Measurements from ENCODE around the gene RAB21. TPM values are rescaled to one million over a fixed set of nuclear protein-coding genes. Genes with fewer than 3 reads are reported as not detected.

The RAB21 gene
- total and polyA plus RNA-seq, 2 of the 13 experiments (the other 11 are each of a cell fraction or from before 2014, with no cell fraction given) = 4.4 to 50.9 TPM

- no peak for TF ChIP-seq ZBTB34 (CRISPR knock-in tag; IDR thresholded peaks at IDR 0.05)
- no peak for TF ChIP-seq ZNF30 (CRISPR knock-in tag; IDR thresholded peaks at IDR 0.05)
These were observed 26.7 kb upstream of the RAB21 start (continued) for GRCh38 chr12:71727958-71728357.

- Histone ChIP-seq H3K27ac (ENCODE audit: extremely low read length, insufficient read depth, low read length) (no peak overlapping the region), H3K27me3 (ENCODE audit: control insufficient read depth in 1 of 2, insufficient read depth in 2 of 2, low read length in 2 of 2) (no peaks in the 10 kb centered on the region), H2AFZ (ENCODE audit: low read length) (no peak overlapping the region), H3K4me2 (ENCODE audit: low read depth, low read length) (0 out of 2 replicates have a peak overlapping the region, but pooled peaks have one; percentile 97), H3K9me3 (ENCODE audit: low read length) (no peaks in the 10 kb centered on the region), H3K4me1 (ENCODE audit: insufficient read depth, low read length) (peaks cover 29% of the 10 kb centered on the region), H3K9ac (ENCODE audit: insufficient read depth, low read depth, low read length) (no peak overlapping the region), H3K79me2 (ENCODE audit: insufficient read depth, low read length) (no peaks in the 10 kb centered on the region), H3K4me3 (replicated peaks in 1 of 3; ENCODE audit: insufficient read depth in 1 of 3, low read depth in 2 of 3, low read length in 3 of 3) (no peak overlapping the region), H4K20me1 (ENCODE audit: insufficient read depth, low read length) (no peaks in the 10 kb centered on the region), H3K36me3 (replicated peaks in 1 of 2; ENCODE audit: control insufficient read depth in 1 of 2, insufficient read depth in 2 of 2, low read length in 2 of 2) (no peaks in the 10 kb centered on the region)
- WGBS (ENCODE audit: low lambda C conversion rate) = 74% methylated on average over 7 of the region's 7 CpGs
- TF ChIP-seq FOXK2 (IDR thresholded peaks at IDR 0.05) = no peak
- no peak for TF ChIP-seq SNRNP70 (IDR thresholded peaks at IDR 0.05; ENCODE audit: low read depth, low read length)
- no peak for TF ChIP-seq AHR (CRISPR knock-in tag; IDR thresholded peaks at IDR 0.05)
- no peak for TF ChIP-seq STAG1 (CRISPR knock-in tag; IDR thresholded peaks at IDR 0.05)
- TF ChIP-seq SOX5 (CRISPR knock-in tag; IDR thresholded peaks at IDR 0.05; ENCODE audit: borderline replicate concordance) = no peak
- no peak for TF ChIP-seq ZNF121 (CRISPR knock-in tag; IDR thresholded peaks at IDR 0.05)
- no peak for TF ChIP-seq ZMAT3 (CRISPR knock-in tag; conservative IDR thresholded peaks at IDR 0.05)
- TF ChIP-seq ZNF335 (CRISPR knock-in tag; IDR thresholded peaks at IDR 0.05) = no peak
- TF ChIP-seq ZBTB38 (CRISPR knock-in tag; IDR thresholded peaks at IDR 0.05) = no peak
- no peak for TF ChIP-seq GMEB2 (CRISPR knock-in tag; IDR thresholded peaks at IDR 0.05; ENCODE audit: low read depth)
- TF ChIP-seq ZSCAN12 (CRISPR knock-in tag; IDR thresholded peaks at IDR 0.05) = no peak
- no peak for TF ChIP-seq ZKSCAN1 (IDR thresholded peaks at IDR 0.05; ENCODE audit: low read length)
- TF ChIP-seq PITX1 (CRISPR knock-in tag; IDR thresholded peaks at IDR 0.05) = no peak
- DNase-seq (ENCODE audit: low spot score) (no peak), FAIRE-seq (no peak), ATAC-seq (no peak)
- no TSS peak for BruUV-seq (replicated peaks)
- in situ Hi-C loops (cut with HindIII; ENCODE audit: extremely low pct_ligation_motif_present, low pct_unique_long_range_greater_than_20kb) (loop anchor here (25.0 kb wide), 1 partner anchor 594 kb away; no protein-coding TSS in a partner anchor), intact Hi-C loops (cut with micrococcal nuclease; ENCODE audit: unreplicated experiment) (no loop called here)
- ChIA-PET POLR2A (interaction anchor here (1.4 to 2.2 kb wide), 8 partner anchors 11 to 178 kb away, joined by 3 to 19 read pairs (median 6); partner anchors contain the start of genes RAB21, THAP2 and TMEM19), CTCF (ENCODE audit: low intra/inter-chr PET ratio, low total read pairs) (interaction anchor here (1.5 kb wide), 1 partner anchor 16 kb away, joined by 7 read pairs; no protein-coding TSS in a partner anchor)
These were observed 23.7 kb upstream of the RAB21 start for GRCh38 chr12:71730936-71731335.

Data from HepG2 (cell line).